ENCODE results near the gene BRD7.

The BRD7 gene

GRCh38 chr16:50326264-50326663, 42.5 kb downstream of the BRD7 start:
- Histone ChIP-seq H2AFZ (ENCODE audit: low read depth, low read length, severe bottlenecking) (no peak overlapping the region), H3K27me3 (ENCODE audit: low read length) (no peaks in the 10 kb centered on the region), H3K4me3 (ENCODE audit: insufficient read depth, low read length, poor library complexity, severe bottlenecking) (no peak overlapping the region), H3K4me2 (ENCODE audit: low read depth, low read length, poor library complexity, severe bottlenecking) (no peak overlapping the region), H3K36me3 (ENCODE audit: low read length) (peaks cover 54% of the 10 kb centered on the region), H3K79me2 (ENCODE audit: insufficient read depth, low read length) (no peaks in the 10 kb centered on the region), H3K9me3 (ENCODE audit: insufficient read depth, low read length) (no peaks in the 10 kb centered on the region), H3F3A (ENCODE audit: insufficient read depth) (peaks cover 4% of the 10 kb centered on the region; the same call in 1 of the 2 replicates), H3K9me2 (replicated peaks; ENCODE audit: insufficient read depth, low read length) (no peaks in the 10 kb centered on the region), H4K20me1 (ENCODE audit: low read depth, low read length) (no peaks in the 10 kb centered on the region), H3K27ac (ENCODE audit: low read depth, low read length) (no peak overlapping the region), H3K9ac (ENCODE audit: low read length) (no peak overlapping the region)
- TF ChIP-seq EZH2phosphoT487 (conservative IDR thresholded peaks at IDR 0.05; ENCODE audit: low read length), result no peak
- TF ChIP-seq CTCF (IDR thresholded peaks at IDR 0.05; ENCODE audit: insufficient read depth, low read length, poor library complexity, severe bottlenecking), result no peak

DNA sequence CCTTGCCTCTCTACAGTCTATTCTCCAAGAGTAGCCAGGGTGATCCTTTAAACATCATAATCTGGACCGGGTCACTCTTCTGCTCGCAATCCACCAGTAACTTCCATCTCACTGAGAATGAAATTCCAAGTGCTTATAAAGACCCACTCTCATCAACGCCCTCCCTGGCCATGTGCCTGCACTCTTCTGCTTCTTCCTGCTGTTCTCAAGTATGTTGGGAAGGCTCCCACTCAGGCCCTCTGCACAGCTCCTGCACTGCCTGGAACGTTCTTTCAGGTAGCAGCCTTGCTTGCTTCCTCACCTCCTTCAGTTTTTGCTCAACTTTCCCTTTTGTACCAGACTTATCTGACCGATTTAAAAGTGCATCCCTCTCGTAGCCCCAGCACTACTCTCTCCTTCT, 44.4 kb downstream of the BRD7 start:
- no peak overlapping the region for H3K4me3 ChIP-seq (ENCODE audit: insufficient read depth, low read length, poor library complexity, severe bottlenecking)
- H4K20me1 ChIP-seq (ENCODE audit: low read depth, low read length), result no peaks in the 10 kb centered on the region
- no peaks in the 10 kb centered on the region for H3K79me2 ChIP-seq (ENCODE audit: insufficient read depth, low read length)
- H3F3A ChIP-seq (ENCODE audit: insufficient read depth), result peaks cover 4% of the 10 kb centered on the region; the same call in 1 of the 2 replicates
- H3K9me3 ChIP-seq (ENCODE audit: insufficient read depth, low read length), result no peaks in the 10 kb centered on the region
- H3K9ac ChIP-seq (ENCODE audit: low read length), result no peak overlapping the region
- H3K4me2 ChIP-seq (ENCODE audit: low read depth, low read length, poor library complexity, severe bottlenecking), result no peak overlapping the region
- H3K27me3 ChIP-seq (ENCODE audit: low read length), result no peaks in the 10 kb centered on the region
- no peaks in the 10 kb centered on the region for H3K9me2 ChIP-seq (replicated peaks; ENCODE audit: insufficient read depth, low read length)
- peaks cover 50% of the 10 kb centered on the region for H3K36me3 ChIP-seq (ENCODE audit: low read length)
- no peak overlapping the region for H2AFZ ChIP-seq (ENCODE audit: low read depth, low read length, severe bottlenecking)
- TF ChIP-seq CTCF (IDR thresholded peaks at IDR 0.05; ENCODE audit: insufficient read depth, low read length, poor library complexity, severe bottlenecking), result no peak
- TF ChIP-seq EZH2phosphoT487 (conservative IDR thresholded peaks at IDR 0.05; ENCODE audit: low read length), result no peak
- no peak overlapping the region for H3K27ac ChIP-seq (ENCODE audit: low read depth, low read length)

- no peaks in the 10 kb centered on the region for H3K79me2 ChIP-seq (ENCODE audit: insufficient read depth, low read length)
- H3K9me3 ChIP-seq (ENCODE audit: insufficient read depth, low read length), result no peaks in the 10 kb centered on the region
- H3K4me3 ChIP-seq (ENCODE audit: insufficient read depth, low read length, poor library complexity, severe bottlenecking), result no peak overlapping the region
- H3F3A ChIP-seq (ENCODE audit: insufficient read depth), result peaks cover 4% of the 10 kb centered on the region; the same call in 1 of the 2 replicates
- H3K27me3 ChIP-seq (ENCODE audit: low read length), result no peaks in the 10 kb centered on the region
- H2AFZ ChIP-seq (ENCODE audit: low read depth, low read length, severe bottlenecking), result no peak overlapping the region
- no peak overlapping the region for H3K27ac ChIP-seq (ENCODE audit: low read depth, low read length)
- peaks cover 50% of the 10 kb centered on the region for H3K36me3 ChIP-seq (ENCODE audit: low read length)
- H3K9me2 ChIP-seq (replicated peaks; ENCODE audit: insufficient read depth, low read length), result no peaks in the 10 kb centered on the region
- no peak overlapping the region for H3K9ac ChIP-seq (ENCODE audit: low read length)
- TF ChIP-seq EZH2phosphoT487 (conservative IDR thresholded peaks at IDR 0.05; ENCODE audit: low read length), result no peak
- TF ChIP-seq CTCF (IDR thresholded peaks at IDR 0.05; ENCODE audit: insufficient read depth, low read length, poor library complexity, severe bottlenecking), result no peak
- no peaks in the 10 kb centered on the region for H4K20me1 ChIP-seq (ENCODE audit: low read depth, low read length)
- H3K4me2 ChIP-seq (ENCODE audit: low read depth, low read length, poor library complexity, severe bottlenecking), result no peak overlapping the region
Measured at GRCh38 chr16:50323335-50324011, 45.3 kb downstream of the BRD7 start.
